Kidney (tissue), 14 donors: ENCODE results near the gene IDH3G. TPM values are rescaled to one million over a fixed set of nuclear protein-coding genes. Genes with fewer than 3 reads are reported as not detected.
A peak's percentile ranks its signal among the peaks of the same experiment; 100 is the strongest.

ENCODE experiments used
- DNase-seq, 5 donors: peaks; one replicate each; pipeline ENCODE4 v3.0.0-alpha.2; 2013 to 2020
- FAIRE-seq: peaks from 2 replicates; lab custom pipeline; 2012; peaks lifted over from hg19 to GRCh38; lab: Jason Lieb, UNC
- H3K27ac ChIP-seq, 2 donors: one replicate each; pipeline ENCODE4 v1.7.0; 2013; ENCODE audit warnings: low read depth in 2 of 2, low read length in 2 of 2, inconsistent platforms in 1 of 2
- H3K27me3 ChIP-seq: one replicate; pipeline ENCODE4 v1.7.1; 2013; ENCODE audit warnings: low read length, inconsistent platforms; ENCODE audit not compliant: control insufficient read depth, insufficient read depth
- H3K36me3 ChIP-seq, 3 donors: one replicate each; pipeline versions ENCODE4 v1.7.0 to v1.7.1; 2013; ENCODE audit warnings: low read length in 3 of 3, control low read depth in 1 of 3, inconsistent platforms in 1 of 3; ENCODE audit not compliant: insufficient read depth in 3 of 3, control insufficient read depth in 2 of 3
- H3K4me1 ChIP-seq, 3 donors: one replicate each; pipeline versions ENCODE4 v1.7.0 to v1.7.1; 2013; ENCODE audit warnings: low read length in 3 of 3, inconsistent platforms in 1 of 3, low read depth in 1 of 3; ENCODE audit not compliant: control insufficient read depth in 2 of 3, insufficient read depth in 2 of 3
- H3K4me3 ChIP-seq, 3 donors: one replicate each; pipeline versions ENCODE4 v1.7.0 to v1.8.1; 2013; ENCODE audit warnings: low read length in 3 of 3, control low read depth in 1 of 3, inconsistent platforms in 1 of 3
- H3K9ac ChIP-seq, 3 donors: one replicate each; pipeline versions ENCODE4 v1.7.0 to v1.7.1; 2013; ENCODE audit warnings: low read length in 3 of 3, control low read depth in 1 of 3, inconsistent platforms in 1 of 3
- H3K9me3 ChIP-seq, 3 donors: one replicate each; pipeline versions ENCODE4 v1.7.0 to v1.7.1; 2013; ENCODE audit warnings: low read length in 3 of 3, control low read depth in 1 of 3, inconsistent platforms in 1 of 3; ENCODE audit not compliant: control insufficient read depth in 2 of 3, insufficient read depth in 1 of 3
- intact Hi-C: fragments of 100-400 bp; cut with DNase I; formaldehyde crosslinking; loops from one replicate; pipeline ENCODE4 v1.11.1; 2022
- polyA plus RNA-seq: library from polyadenylated mRNA; stranded (reverse); fragments of 350-450 nt; fragmentation: Illumina TruSeq; extraction: RNeasy Lipid Tissue Mini Kit (QIAGEN cat#74804); gene quantifications from one replicate; pipeline ENCODE4 v1.2.3, GENCODE V29; 2014; ENCODE audit warnings: low read depth, low replicate concordance; ENCODE audit not compliant: insufficient read depth
- total RNA-seq: library from RNA; stranded (reverse); fragmentation: NEBNext Ultra II Directional; extraction: Animal tissue kit (Norgen Biotek cat#: 25700); gene quantifications from one replicate; pipeline ENCODE4 v1.2.1, GENCODE V29; 2021
- TF ChIP-seq, protein P1 (sequence below): IDR thresholded peaks from 3 replicates; pipeline ENCODE4 v1.5.1; 2012; ENCODE audit warnings: mild to moderate bottlenecking, moderate library complexity, borderline replicate concordance; ENCODE audit not compliant: insufficient read depth; ENCODE audit errors: extremely low read depth
- donor health status: control.
- donor health status: control.
- donor health status: control.
- donor health status: control.
- donor health status: control.
- donor health status: DM: yes; HTN: yes; CAD: no.
- donor health status: Normal renal cell carcinoma (clear cell type).

IDH3G gene
- total and polyA plus RNA-seq, 2 donors from 2014 or later = 62.1 to 100 TPM

DNA sequence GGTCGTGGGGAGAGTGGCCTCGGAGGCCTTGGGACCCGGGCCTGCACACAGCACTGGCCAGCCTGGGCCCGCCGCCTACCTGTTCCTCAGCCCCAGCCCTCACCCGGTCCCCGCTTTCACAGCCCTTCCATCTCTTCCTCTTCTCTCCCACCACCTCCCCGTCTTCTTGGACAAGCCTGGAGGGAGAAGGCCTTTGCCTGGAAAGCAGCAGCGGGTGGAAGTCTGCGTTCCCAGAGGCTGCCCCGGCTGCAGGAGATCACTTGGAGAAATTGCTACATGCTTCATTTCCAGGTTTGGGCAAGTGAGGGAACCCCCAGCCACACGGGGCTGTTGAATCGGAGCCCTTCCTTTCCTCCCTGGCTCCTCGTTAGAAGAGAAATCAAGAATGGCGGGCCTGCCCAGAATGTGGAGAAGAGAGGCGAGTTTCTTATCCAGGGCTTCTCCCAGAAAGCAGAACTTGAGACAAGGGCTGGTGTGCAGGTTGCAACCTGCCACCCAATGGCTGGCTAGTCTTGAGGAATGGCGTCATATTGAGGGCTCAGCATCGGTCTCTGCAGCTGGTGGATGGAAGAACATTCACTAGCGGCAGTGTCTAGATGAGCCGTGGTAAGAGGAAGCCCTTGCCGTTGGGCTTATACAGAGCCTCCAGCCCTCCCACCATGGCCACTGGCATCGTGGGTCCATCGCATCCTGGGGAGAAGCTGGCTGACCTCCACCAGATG lies 37.4 kb upstream of the IDH3G start:
- no peaks in the 10 kb centered on the region for H3K9me3 ChIP-seq
- no peaks in the 10 kb centered on the region for H3K4me1 ChIP-seq
- no peak overlapping the region for H3K4me3 ChIP-seq
- no peaks in the 10 kb centered on the region for H3K36me3 ChIP-seq
- DNase-seq = no peak
- no peak overlapping the region for H3K27ac ChIP-seq
- no peaks in the 10 kb centered on the region for H3K27me3 ChIP-seq
- H3K9ac ChIP-seq = no peak overlapping the region
- FAIRE-seq = no peak
- intact Hi-C loops = no loop called here
- TF ChIP-seq, protein P1, sequence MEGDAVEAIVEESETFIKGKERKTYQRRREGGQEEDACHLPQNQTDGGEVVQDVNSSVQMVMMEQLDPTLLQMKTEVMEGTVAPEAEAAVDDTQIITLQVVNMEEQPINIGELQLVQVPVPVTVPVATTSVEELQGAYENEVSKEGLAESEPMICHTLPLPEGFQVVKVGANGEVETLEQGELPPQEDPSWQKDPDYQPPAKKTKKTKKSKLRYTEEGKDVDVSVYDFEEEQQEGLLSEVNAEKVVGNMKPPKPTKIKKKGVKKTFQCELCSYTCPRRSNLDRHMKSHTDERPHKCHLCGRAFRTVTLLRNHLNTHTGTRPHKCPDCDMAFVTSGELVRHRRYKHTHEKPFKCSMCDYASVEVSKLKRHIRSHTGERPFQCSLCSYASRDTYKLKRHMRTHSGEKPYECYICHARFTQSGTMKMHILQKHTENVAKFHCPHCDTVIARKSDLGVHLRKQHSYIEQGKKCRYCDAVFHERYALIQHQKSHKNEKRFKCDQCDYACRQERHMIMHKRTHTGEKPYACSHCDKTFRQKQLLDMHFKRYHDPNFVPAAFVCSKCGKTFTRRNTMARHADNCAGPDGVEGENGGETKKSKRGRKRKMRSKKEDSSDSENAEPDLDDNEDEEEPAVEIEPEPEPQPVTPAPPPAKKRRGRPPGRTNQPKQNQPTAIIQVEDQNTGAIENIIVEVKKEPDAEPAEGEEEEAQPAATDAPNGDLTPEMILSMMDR = no peak

DNA sequence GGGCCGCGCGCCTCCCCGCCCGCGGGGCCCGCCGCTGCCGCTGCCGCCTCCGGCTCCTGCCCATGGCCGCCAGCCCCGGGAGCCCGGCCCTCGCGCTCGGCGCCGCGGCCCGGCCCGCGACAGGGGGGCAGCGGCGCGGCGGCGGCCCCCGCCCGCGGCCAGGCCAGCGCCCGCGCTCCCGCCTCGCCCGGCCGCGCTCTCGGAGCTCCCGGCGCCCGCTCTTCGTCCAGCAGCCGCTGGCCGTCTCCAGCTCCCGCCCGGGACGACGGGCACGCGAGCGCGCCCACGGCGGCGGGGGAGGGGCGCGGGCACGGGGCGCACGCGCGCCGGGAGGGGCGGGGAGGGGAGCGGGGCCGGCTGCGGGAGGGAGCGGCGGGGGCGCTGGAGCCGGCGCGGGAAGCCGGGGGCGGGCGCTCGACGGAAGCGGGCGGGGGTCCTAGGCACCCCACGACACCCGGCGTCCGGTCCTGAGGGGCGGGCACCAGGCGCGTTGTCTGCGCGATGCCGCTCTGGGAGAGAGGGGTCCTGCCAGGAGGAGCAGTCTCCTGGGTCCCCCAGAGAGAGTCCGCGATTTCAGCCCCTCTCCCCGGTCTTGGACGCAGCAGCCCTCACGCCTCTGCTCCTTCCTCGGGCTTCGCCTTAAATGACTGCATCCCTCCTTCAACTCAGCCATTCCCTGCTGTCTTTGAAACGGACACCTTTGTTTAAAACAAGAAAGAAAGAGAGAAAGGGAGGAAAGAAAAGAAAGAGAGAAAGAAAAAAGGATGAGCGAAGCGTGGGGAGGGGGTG lies 36.7 kb upstream of the IDH3G start:
- Histone ChIP-seq H3K27me3 (no peaks in the 10 kb centered on the region), H3K4me1 (no peaks in the 10 kb centered on the region), H3K4me3 (no peak overlapping the region), H3K36me3 (no peaks in the 10 kb centered on the region), H3K9me3 (no peaks in the 10 kb centered on the region), H3K9ac (no peak overlapping the region), H3K27ac (no peak overlapping the region)
- DNase-seq = peak in 1 of 5 donors; percentile 13
- TF ChIP-seq, protein P1 = no peak
- no peak for FAIRE-seq
- intact Hi-C loops = no loop called here

DNA sequence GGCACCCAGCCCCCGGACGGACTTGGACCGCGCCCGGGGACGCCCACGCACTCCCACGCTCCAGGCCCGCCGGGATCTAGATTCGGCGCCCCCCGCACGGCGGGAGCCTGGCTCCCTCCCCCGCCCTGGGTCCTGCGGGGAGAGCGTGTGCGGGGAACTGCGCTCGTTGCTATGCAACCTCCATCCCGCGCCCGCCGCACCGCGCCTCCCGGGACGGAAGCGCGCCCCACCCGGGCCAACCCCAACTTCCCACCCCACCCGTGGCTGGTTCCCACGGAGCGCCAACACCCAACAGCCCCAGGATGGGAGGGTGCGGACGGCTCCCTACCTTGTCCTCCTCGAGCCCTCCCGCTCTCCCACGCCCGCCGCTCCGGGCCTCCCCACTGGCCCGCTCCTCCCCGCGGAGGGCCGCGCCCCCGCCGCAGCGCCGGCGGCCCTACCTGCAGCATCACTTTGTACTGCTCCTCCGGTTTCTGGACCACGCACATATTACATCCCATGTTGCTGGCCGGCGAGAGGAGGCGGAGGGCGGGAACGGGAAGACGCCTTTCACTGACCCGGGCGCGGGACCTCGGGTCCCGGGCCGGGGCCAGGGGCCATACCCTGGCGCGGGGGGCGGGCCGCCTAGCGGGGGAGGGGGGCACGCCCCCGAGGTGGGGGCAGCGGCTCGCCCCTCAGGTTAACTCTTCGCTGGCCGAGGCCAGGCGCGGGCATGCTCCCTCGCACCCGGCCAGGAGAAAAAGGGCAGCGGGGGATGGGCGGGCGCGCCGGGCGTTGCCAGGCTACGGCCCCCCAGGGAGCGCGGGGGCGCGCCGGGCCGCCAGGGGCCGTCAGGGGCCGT lies 35.8 kb upstream of the IDH3G start, which contains the start of gene PDZD4:
PDZD4 (minus strand) TSS at position 746 of the 841 bp plus-strand sequence; CDS start at position 500, 246 bp downstream.
- Histone ChIP-seq H3K36me3 (no peaks in the 10 kb centered on the region), H3K9me3 (no peaks in the 10 kb centered on the region), H3K27me3 (no peaks in the 10 kb centered on the region), H3K27ac (no peak within 1 kb of the TSS), H3K4me1 (no peaks in the 10 kb centered on the region), H3K4me3 (no peak within 1 kb of the TSS), H3K9ac (no peak within 1 kb of the TSS)
- intact Hi-C loops = no loop called here
- DNase-seq (no peak), FAIRE-seq (no peak)
- TF ChIP-seq, protein P1 = no peak
